T-helper 2 cell (primary cell): ENCODE results near the gene KLHL40.
A peak's percentile ranks its signal among the peaks of the same experiment; 100 is the strongest.

Experiments used
- DNase-seq, 5 experiments: peaks; one replicate each; pipeline versions ENCODE4 v3.0.0 to v3.0.0-alpha.2; 2012 to 2022
- total RNA-seq, 2 donors: gene quantifications; one replicate each; lab custom pipeline; 2026; lab: John Stamatoyannopoulos, UW

KLHL40 gene
- 0 reads per million in 2 donors for total RNA-seq

- DNase-seq = no peak
These were observed at the start of gene KLHL40 for GRCh38 chr3:42685363-42685881. KLHL40 (plus strand) TSS chr3:42685537; CDS start chr3:42685619, 82 bp downstream.

- DNase-seq = no peak
These were observed 48.3 kb upstream of the KLHL40 start for GRCh38 chr3:42637001-42637400.

- peak in 3 of 5 experiments; percentile 27 to 94 (median 47) for DNase-seq
These were observed 46.9 kb upstream of the KLHL40 start for GRCh38 chr3:42638339-42638842.

GRCh38 chr3:42639192-42639591 lies 46.1 kb upstream of the KLHL40 start:
- DNase-seq = no peak

GRCh38 chr3:42640129-42640528 lies 45.2 kb upstream of the KLHL40 start:
- DNase-seq = no peak

- no peak for DNase-seq
These were observed 44.5 kb upstream of the KLHL40 start for GRCh38 chr3:42640771-42641370.

- no peak for DNase-seq
These were observed 37.4 kb upstream of the KLHL40 start for GRCh38 chr3:42647821-42648459.

- no peak for DNase-seq
These were observed 36.3 kb upstream of the KLHL40 start for GRCh38 chr3:42649006-42649405.

- DNase-seq = no peak
These were observed 35.6 kb upstream of the KLHL40 start for GRCh38 chr3:42649783-42650182.

- DNase-seq = no peak
These were observed 33.9 kb upstream of the KLHL40 start for GRCh38 chr3:42651248-42652091.

- DNase-seq = no peak
These were observed 33.1 kb upstream of the KLHL40 start for GRCh38 chr3:42652251-42652610.

- no peak for DNase-seq
These were observed 32.6 kb upstream of the KLHL40 start for GRCh38 chr3:42652611-42653302.

- DNase-seq = no peak
These were observed 32.1 kb upstream of the KLHL40 start for GRCh38 chr3:42653303-42653559.

GRCh38 chr3:42653560-42654330 lies 31.6 kb upstream of the KLHL40 start, which contains the start of gene ZBTB47:
ZBTB47 (plus strand) TSS chr3:42653697; CDS start chr3:42658356, 4,659 bp downstream.
- DNase-seq = no peak

- DNase-seq = no peak
These were observed 30.8 kb upstream of the KLHL40 start for GRCh38 chr3:42654331-42655201.

- no peak for DNase-seq
These were observed 29.9 kb upstream of the KLHL40 start for GRCh38 chr3:42655331-42655888.

GRCh38 chr3:42655980-42656679 lies 29.2 kb upstream of the KLHL40 start:
- no peak for DNase-seq

GRCh38 chr3:42656680-42657610 lies 28.4 kb upstream of the KLHL40 start:
- no peak for DNase-seq

GRCh38 chr3:42657675-42658074 lies 27.7 kb upstream of the KLHL40 start:
- no peak for DNase-seq
